Stimulated activated CD8-positive, alpha-beta memory T cell treated with anti-CD3 and anti-CD28 coated beads, Interleukin-7, amount 100 ng/mL, for 24 hours (primary cell): ENCODE results near the gene CDK2.
"Not testable (repeated sequence)": the region's sequence is repeated elsewhere in the genome, so short reads cannot be mapped to it uniquely, and the experiment has no call there.

Source experiments
- DNase-seq: peaks from one replicate; pipeline ENCODE4 v3.0.0-alpha.2; 2020; ENCODE audit warnings: low read depth

CDK2 gene

DNA sequence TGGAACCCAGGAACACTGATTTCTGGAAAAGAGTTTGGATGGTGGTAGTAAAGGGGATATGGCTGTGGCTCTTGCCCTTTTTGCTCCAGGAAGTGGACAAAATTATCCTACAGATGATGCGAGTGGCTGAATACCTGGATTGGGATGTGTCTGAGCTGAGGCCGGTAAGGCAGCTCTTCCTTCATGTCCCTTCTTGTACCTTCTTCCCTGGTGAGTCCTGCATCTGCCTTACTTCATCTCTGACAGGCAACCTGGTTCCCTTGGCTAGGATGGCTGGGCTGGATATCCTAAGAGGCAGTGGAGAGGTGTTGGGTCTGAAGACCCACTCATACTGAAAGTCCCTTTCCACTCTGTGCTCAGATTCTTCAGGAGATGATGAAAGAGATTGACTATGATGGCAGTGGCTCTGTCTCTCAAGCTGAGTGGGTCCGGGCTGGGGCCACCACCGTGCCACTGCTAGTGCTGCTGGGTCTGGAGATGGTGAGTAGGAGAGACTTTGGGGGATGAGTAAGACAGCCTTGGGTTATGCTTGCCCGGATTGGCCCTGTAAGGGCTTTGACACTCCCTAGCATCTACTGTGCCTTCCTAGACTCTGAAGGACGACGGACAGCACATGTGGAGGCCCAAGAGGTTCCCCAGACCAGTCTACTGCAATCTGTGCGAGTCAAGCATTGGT, 27.7 kb upstream of the CDK2 start:
- DNase-seq = no peak

GRCh38 chr12:55940065-55940732, 26.4 kb upstream of the CDK2 start:
- DNase-seq = peak; percentile 67

DNA sequence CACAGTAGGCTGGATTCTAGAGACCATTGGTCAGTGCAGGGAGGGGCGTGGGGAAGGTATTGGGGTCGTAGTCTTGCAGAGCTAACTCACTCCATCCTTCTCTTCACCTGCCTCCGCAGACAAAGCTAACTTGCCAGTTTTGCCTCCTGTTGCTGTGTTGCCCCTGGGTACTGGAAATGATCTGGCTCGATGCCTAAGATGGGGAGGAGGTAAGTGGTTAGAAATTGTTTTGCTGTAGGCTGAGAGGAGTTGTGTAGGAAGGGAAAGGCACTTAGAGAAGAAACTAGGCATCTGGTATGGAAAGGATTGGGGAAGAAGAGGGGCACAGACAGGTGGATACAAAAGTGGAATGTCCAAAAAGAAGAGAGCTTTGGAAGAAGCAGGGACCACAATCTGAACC, 24.6 kb upstream of the CDK2 start:
- no peak for DNase-seq

GRCh38 chr12:55942577-55943136, 24.0 kb upstream of the CDK2 start:
- DNase-seq = no peak

DNA sequence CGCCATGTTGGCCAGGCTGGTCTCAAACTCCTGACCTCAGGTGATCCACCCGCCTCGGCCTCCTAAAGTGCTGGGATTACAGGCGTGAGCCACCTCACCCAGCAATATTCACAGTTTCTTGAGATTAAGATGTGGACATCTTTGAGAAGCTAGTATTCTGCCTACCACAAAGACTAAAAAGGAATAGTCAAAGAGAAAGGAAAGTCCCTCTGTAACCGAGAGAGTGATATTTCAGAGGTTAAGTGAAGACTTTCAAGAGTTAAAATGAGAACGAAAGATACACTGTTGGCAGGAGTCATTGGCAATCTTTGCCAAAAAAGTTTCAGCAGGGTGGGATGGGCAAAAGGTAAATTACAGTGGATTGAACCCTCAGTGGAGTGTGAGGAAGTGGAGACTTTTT, 20.1 kb upstream of the CDK2 start:
- DNase-seq = no peak

DNA sequence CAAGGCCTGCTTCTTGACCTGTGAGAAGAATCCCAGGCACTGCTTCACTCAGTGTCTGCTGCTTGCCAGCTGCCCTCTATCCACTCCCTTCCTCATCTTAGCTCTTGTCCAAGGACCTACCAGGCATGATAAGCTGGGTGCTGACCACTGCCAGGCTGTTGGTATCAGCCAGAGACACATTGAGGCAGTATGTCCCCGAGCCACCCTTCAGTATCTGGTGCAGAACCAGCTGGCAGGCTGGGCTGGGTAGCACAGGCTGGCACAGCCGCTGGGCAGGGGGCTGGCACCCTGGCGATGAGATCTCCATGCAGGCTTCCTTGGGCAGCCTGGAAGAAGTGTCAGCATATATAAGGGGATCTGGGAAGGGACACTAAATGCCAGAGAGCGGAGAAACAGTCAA, 11.3 kb upstream of the CDK2 start:
- DNase-seq = no peak

- DNase-seq = no peak
Observed at GRCh38 chr12:55955800-55956508, 10.7 kb upstream of the CDK2 start.

DNA sequence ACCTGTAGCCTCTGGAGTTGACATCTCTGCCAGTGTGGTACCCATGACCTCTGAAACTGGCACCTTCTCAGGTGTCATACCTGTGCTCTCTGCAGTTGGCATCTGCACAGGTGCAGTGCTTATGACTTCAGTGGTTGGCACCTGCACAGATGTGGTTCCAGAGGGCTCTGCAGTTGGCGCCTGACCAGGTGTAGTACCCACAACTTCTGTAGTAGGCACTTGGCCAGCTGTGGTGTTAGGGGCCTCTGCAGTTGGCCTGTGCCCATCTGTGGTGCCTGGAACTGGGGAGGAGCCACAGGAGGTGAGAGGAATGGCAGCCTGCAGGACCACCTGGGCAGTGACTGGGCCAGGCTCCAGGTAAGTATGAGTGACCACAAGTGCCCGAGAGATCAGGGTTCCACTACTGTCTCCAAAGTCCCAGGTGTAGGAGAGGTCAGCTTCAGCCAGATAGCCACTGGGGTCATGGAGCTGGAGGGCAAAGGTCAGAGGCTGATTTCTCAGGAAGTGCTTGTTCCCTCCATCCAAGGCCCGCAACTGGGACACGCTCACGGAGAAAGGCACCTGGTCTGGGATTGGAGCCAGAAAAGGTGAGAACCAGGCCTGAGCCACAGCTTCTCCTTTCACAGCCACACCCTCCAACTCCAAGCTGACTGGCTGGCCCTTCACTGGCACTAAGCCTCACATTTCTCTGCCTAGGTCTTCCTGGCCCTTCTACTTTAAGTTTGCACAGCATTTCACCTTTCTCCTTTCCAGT, 9.3 kb upstream of the CDK2 start:
- DNase-seq = no peak

- DNase-seq = no peak
Observed at GRCh38 chr12:55963760-55964159, 2.9 kb upstream of the CDK2 start.

DNA sequence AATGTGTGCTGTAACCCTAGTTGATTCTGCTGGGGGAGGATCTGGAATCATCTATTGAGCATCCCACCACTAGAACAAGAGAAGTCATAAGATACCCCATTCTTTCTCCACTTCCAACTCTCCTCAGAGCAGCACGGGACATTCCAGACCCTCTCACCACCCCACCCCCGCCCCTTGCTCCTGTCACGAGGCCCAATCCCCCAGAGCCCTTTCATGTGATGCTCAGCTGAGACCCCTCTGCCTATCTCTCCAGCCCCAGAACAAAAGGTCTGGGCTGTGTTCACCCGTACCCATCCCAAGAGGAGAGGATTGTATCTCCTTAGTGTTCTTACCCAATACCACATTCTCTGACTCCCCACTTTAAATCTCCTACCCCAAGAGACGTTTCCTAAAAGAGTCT, 1.4 kb upstream of the CDK2 start:
- DNase-seq = no peak

- DNase-seq = no peak
Observed at GRCh38 chr12:55965941-55966407, 656 bp upstream of the CDK2 start, which contains the start of gene PMEL. Gene PMEL (minus strand): TSS chr12:55966042. CDS start chr12:55966011, 31 bp downstream.

GRCh38 chr12:55969356-55969755, 2.7 kb downstream of the CDK2 start:
- DNase-seq = no peak

- no peak for DNase-seq
Observed at GRCh38 chr12:55970775-55971174, 4.1 kb downstream of the CDK2 start.

DNA sequence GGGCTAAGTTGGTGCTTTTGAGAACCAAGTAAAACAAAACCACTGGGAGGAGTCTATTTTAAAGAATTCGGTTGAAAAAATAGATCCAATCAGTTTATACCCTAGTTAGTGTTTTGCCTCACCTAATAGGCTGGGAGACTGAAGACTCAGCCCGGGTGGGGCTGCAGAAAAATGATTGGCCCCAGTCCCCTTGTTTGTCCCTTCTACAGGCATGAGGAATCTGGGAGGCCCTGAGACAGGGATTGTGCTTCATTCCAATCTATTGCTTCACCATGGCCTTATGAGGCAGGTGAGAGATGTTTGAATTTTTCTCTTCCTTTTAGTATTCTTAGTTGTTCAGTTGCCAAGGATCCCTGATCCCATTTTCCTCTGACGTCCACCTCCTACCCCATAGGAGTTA, 5.4 kb downstream of the CDK2 start:
- no peak for DNase-seq

- no peak for DNase-seq
Observed at GRCh38 chr12:55972456-55972855, 5.8 kb downstream of the CDK2 start.

- no peak for DNase-seq
Observed at GRCh38 chr12:55972911-55973598, 6.4 kb downstream of the CDK2 start.

- peak; percentile 93 for DNase-seq
Observed at GRCh38 chr12:55973599-55974307, 7.1 kb downstream of the CDK2 start, which contains the start of gene RAB5B. Gene RAB5B (plus strand): TSS chr12:55974078. CDS start chr12:55986961, 12,883 bp downstream.

- no peak for DNase-seq
Observed at GRCh38 chr12:55974308-55974730, 7.7 kb downstream of the CDK2 start.

- no peak for DNase-seq
Observed at GRCh38 chr12:55978393-55978792, 11.8 kb downstream of the CDK2 start.

DNA sequence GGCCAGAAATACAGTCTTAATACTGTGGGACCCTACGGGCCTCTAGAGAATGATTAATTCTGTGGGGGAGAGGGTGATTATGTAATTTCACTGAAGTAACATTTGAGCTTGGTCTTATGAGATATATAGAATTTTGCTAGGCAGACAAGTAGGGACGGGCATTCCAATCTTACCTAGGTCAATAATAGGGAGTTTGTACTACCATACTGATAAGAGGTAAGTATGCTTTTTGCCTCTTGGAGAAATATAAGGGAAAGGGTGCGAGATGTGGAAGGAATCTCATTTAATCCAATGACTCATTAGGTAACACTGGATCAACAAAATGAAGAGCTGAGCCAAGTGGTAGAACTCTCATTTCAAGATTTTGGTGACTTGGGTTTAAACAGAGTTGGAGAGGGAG, 12.4 kb downstream of the CDK2 start:
- no peak for DNase-seq

- DNase-seq = not testable (repeated sequence)
Observed at GRCh38 chr12:55981882-55982281, 15.3 kb downstream of the CDK2 start.
